ENCODE data around the gene RHOXF1.
"Not testable (repeated sequence)": the region's sequence is repeated elsewhere in the genome, so short reads cannot be mapped to it uniquely, and the experiment has no call there.

Gene RHOXF1

DNA sequence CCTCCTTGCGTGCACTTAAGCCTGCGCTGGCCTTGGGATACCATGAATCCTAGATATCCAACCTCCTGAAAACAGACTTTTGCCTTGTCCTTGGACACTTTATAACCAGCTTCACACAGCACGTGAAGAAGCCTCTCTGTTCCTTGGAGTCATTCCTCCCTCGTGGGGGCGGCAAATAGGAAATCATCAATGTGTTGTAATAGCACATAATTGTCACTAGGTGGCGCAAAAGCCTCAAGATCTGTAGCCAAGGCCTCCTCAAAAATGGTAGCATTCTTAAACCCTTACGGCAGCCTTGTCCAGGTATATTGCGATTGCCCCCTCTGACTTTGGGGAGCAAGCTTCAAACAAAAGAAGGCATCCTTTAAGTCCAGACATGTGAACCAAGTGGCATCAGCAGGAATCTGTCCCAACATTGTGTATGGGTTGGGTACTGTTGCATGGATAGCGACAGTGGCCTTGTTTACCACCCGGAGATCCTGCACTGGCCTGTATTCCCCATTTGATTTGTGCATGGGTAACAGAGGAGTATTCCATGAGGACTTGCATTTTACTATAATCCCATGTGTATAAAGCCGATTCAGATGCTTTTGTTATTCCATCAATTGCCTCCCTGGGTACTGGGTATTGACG is 30.0 kb downstream of the RHOXF1 start:
- not testable (repeated sequence) for DNase-seq

DNA sequence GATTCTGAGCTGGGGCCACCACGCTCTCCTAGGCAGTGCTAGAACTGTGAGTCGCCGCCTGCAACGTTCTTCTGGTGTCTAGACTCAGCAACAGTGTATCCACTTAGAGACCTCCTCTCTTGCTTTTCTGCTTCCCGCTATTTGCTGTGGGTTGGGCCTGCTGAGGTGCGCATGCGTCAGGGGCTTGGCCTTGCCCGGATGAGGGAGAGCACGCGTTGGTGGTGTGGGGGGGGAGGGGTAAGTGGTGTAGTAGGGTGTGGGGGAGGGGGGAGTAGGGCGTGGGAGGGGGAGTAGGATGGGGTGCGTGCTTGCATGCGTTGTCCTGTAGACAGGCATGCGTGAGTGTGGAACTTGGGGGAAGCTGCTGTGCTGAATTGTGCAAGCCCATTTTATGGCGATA is 38.1 kb downstream of the RHOXF1 start, which contains the start of gene RHOXF2B:
RHOXF2B (minus strand) TSS at position 101 of the 400 bp plus-strand sequence. CDS start 138 bp downstream, outside the sequence.
- not testable (repeated sequence) for DNase-seq

DNA sequence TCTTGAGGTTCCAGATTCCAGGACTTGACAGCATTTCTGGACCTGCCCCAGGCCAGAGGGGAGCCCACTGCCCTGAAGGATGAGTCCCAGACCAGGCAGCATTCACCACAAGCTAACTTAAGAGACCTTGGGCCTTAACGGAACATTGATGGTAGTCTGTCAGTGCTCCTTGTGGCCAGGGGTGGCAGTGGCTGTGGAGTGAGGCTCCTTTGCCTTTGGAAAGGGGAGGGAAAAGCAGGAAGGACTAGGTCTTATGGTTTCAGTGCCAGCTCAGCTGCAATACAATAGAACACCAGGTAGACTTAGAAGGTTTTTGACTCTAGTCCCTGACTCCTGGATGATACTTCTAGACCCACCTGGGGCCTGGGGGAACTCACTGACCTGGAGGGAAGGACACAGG is 49.5 kb downstream of the RHOXF1 start:
- DNase-seq = not testable (repeated sequence)

All from activated T-cell treated with anti-CD3 and anti-CD28 coated beads for 4 hours (primary cell).